Measurements from ENCODE around the gene SDR39U1.

The SDR39U1 gene

DNA sequence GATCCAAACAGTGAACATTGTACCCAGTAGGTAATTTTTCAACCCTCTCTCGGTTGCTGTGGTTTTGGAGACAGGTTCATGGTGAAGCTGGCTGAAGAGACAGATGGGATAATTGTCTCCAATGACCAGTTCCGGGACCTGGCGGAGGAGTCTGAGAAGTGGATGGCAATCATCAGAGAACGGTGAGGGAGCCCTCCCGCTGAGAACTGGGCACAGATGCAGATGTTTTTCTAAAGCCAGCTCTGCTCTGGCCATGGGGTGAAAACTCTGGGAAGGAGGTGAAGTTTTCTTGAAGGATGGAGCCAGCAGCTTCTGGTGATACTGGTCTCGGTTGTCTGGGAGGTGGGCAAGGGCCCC is 6.6 kb downstream of the SDR39U1 start:
- no peak for DNase-seq
- Histone ChIP-seq H3K36me3 (peaks cover 55% of the 10 kb centered on the region), H3K4me3 (ENCODE audit: low read depth, low read length) (no peak overlapping the region), H3K9me3 (ENCODE audit: severe bottlenecking) (no peaks in the 10 kb centered on the region), H3K27ac (no peak overlapping the region), H3K27me3 (ENCODE audit: insufficient read depth, low read depth, severe bottlenecking) (no peaks in the 10 kb centered on the region)
- TF ChIP-seq, protein P1, sequence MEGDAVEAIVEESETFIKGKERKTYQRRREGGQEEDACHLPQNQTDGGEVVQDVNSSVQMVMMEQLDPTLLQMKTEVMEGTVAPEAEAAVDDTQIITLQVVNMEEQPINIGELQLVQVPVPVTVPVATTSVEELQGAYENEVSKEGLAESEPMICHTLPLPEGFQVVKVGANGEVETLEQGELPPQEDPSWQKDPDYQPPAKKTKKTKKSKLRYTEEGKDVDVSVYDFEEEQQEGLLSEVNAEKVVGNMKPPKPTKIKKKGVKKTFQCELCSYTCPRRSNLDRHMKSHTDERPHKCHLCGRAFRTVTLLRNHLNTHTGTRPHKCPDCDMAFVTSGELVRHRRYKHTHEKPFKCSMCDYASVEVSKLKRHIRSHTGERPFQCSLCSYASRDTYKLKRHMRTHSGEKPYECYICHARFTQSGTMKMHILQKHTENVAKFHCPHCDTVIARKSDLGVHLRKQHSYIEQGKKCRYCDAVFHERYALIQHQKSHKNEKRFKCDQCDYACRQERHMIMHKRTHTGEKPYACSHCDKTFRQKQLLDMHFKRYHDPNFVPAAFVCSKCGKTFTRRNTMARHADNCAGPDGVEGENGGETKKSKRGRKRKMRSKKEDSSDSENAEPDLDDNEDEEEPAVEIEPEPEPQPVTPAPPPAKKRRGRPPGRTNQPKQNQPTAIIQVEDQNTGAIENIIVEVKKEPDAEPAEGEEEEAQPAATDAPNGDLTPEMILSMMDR (IDR thresholded peaks at IDR 0.05; ENCODE audit: low read depth, low read length), result no peak

DNA sequence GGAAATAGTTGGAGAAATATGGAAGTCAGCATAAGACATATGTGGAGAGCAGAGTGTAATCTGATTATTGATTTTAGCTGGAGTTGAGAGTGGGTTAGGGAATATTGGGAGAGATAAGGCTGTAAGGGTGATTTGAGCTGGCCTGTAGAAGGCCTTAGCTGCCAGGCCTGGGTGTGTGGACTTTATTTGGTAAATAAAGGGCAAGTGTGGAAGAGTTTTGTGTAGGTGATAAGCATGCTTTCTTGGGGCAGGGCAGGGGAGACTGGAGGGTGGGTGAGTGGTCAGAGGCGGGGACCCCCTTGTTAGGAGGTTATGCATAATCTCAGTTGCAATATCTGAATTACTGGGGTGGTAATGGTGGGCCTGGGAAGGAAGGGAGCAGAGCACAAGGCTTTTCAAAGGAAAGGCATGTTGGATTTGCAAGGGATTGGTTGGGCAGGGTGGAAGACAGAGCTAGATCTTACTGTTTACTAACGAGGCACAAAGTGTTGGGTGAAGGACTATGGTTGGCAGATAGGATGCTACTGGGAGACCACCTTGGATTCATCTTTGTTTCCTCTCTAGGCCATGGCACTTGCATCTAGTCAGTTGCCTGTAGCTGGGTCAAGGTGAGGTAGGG is 7.3 kb downstream of the SDR39U1 start:
- Histone ChIP-seq H3K4me3 (ENCODE audit: low read depth, low read length) (no peak overlapping the region), H3K9me3 (ENCODE audit: severe bottlenecking) (no peaks in the 10 kb centered on the region), H3K27me3 (ENCODE audit: insufficient read depth, low read depth, severe bottlenecking) (no peaks in the 10 kb centered on the region), H3K27ac (no peak overlapping the region), H3K36me3 (peaks cover 50% of the 10 kb centered on the region)
- no peak for DNase-seq
- TF ChIP-seq, protein P1 (IDR thresholded peaks at IDR 0.05; ENCODE audit: low read depth, low read length), result no peak

DNA sequence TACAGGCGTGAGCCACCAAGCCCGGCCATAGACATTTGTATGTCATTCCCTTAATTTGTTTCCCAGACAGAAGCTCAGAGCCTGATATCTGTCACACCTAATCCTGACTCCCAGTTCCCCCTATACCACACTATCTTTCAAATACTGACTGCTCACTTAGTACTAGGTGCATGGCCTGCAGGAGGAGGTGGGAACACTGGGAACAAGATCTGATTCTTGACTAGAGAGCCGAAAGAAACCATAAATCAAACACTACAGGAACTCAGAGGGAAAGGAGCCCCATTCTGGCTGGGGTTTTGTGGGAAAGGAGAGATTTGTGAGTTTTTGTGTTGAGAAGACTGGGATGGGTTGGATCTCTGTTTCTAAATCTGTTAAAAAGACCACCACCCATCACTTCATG is 7.9 kb downstream of the SDR39U1 start:
- H3K27ac ChIP-seq, result no peak overlapping the region
- H3K36me3 ChIP-seq, result peaks cover 45% of the 10 kb centered on the region
- no peak for DNase-seq
- TF ChIP-seq, protein P1 (IDR thresholded peaks at IDR 0.05; ENCODE audit: low read depth, low read length), result no peak
- H3K9me3 ChIP-seq (ENCODE audit: severe bottlenecking), result no peaks in the 10 kb centered on the region
- H3K4me3 ChIP-seq (ENCODE audit: low read depth, low read length), result no peak overlapping the region
- no peaks in the 10 kb centered on the region for H3K27me3 ChIP-seq (ENCODE audit: insufficient read depth, low read depth, severe bottlenecking)

DNA sequence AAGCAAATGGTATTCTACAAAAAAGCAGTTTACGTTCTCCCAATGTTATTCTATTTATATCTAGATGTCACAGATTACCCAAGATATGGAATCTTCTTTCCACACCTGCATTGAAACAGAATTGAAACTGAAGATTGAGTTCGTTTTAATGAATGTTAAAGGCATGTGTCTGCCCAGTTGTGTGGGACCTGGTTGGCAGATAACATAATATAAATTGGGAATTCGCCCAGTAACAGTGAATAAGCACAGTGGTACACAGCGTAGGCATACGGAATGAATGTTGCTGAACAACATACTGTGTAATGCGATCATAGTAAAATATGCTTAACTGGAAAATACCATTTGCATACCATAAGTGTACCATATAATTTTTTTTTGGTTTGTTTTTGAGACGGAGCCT is 8.5 kb downstream of the SDR39U1 start:
- no peaks in the 10 kb centered on the region for H3K9me3 ChIP-seq (ENCODE audit: severe bottlenecking)
- no peak overlapping the region for H3K27ac ChIP-seq
- peaks cover 38% of the 10 kb centered on the region for H3K36me3 ChIP-seq
- TF ChIP-seq, protein P1 (IDR thresholded peaks at IDR 0.05; ENCODE audit: low read depth, low read length), result no peak
- no peak for DNase-seq
- no peaks in the 10 kb centered on the region for H3K27me3 ChIP-seq (ENCODE audit: insufficient read depth, low read depth, severe bottlenecking)
- H3K4me3 ChIP-seq (ENCODE audit: low read depth, low read length), result no peak overlapping the region

DNA sequence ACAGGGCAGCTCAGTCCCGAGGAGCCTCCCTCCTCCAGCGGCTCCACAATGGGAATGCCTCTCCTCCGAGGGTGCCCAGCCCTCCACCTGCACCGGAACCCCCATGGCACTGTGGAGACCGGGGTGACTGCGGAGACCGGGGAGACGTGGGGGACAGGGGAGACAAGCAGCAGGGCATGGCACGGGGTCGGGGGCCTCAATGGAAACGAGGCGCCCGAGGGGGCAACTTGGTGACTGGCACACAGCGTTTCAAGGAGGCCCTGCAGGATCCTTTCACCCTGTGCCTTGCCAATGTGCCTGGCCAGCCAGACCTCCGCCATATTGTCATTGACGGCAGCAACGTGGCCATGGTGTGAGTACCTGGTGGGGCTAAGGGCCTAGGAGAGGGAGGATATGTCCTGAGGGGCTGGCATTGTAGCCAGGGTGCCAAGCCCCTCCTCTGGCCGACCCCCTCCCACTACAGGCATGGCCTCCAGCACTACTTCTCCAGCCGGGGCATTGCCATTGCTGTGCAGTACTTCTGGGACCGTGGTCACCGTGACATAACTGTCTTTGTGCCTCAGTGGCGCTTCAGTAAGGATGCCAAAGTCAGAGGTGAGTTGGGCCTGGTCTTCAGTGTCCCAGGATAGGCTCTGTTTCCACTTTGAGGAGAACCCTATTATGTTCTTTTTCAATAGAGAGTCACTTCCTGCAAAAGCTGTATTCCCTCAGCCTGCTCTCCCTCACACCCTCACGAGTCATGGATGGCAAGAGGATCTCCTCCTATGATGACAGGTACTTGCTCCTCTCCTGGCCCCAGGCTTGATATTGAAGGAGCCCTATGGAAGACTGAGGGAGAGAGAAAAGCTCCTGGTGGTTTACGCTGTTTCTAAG is 10.1 kb downstream of the SDR39U1 start:
- peaks cover 24% of the 10 kb centered on the region for H3K36me3 ChIP-seq
- TF ChIP-seq, protein P1 (IDR thresholded peaks at IDR 0.05; ENCODE audit: low read depth, low read length), result no peak
- H3K9me3 ChIP-seq (ENCODE audit: severe bottlenecking), result no peaks in the 10 kb centered on the region
- H3K4me3 ChIP-seq (ENCODE audit: low read depth, low read length), result no peak overlapping the region
- no peaks in the 10 kb centered on the region for H3K27me3 ChIP-seq (ENCODE audit: insufficient read depth, low read depth, severe bottlenecking)
- DNase-seq, result no peak
- H3K27ac ChIP-seq, result no peak overlapping the region
